GM12878 (cell line): ENCODE data around the gene KCNN3. TPM values are rescaled to one million over a fixed set of nuclear protein-coding genes. Genes with fewer than 3 reads are reported as not detected.

Experiments used
- ATAC-seq: fragments of 200-7000 bp; cut with Tn5 transposase; 3 replicates; pipeline ENCODE4 v1.9.1; 2020; ENCODE audit warnings: mild to moderate bottlenecking, moderate library complexity
- BruUV-seq: library from RNA; stranded (reverse); fragments of 400-500 nt; replicated peaks from 2 replicates; lab custom pipeline; 2021; lab: Mats Ljungman, UMichigan
- CTCF ChIA-PET: fragments of 300-600 bp; sonication (Branson Sonifier 250); formaldehyde crosslinking; extraction: SDS; loops from one replicate; lab custom pipeline; 2021; ENCODE audit warnings: inconsistent platforms; lab: Yijun Ruan, JAX
- POLR2A ChIA-PET: fragments of 350-600 bp; formaldehyde crosslinking; extraction: SDS; loops from one replicate; lab custom pipeline; 2021; ENCODE audit warnings: inconsistent platforms; lab: Charles Lee
- RAD21 ChIA-PET: fragments of 300-600 bp; sonication (Branson Sonifier 250); formaldehyde crosslinking; loops from one replicate; lab custom pipeline; 2023; ENCODE audit warnings: antibody characterized with exemption; ENCODE audit not compliant: unreplicated experiment; lab: Charles Lee
- SMC1A ChIA-PET: fragments of 300-600 bp; sonication (Branson Sonifier 250); formaldehyde crosslinking; loops from one replicate; lab custom pipeline; 2023; ENCODE audit not compliant: unreplicated experiment, uncharacterized antibody; lab: Charles Lee
- DNase-seq: peaks from one replicate; pipeline ENCODE4 v3.0.0-alpha.2; 2011; ENCODE audit warnings: low read depth, low spot score
- FAIRE-seq: peaks from 3 replicates; lab custom pipeline; 2011; peaks lifted over from hg19 to GRCh38; lab: Jason Lieb, UNC
- H2AFZ ChIP-seq: 2 replicates; pipeline ENCODE4 v1.6.0; 2011; ENCODE audit warnings: low read depth, low read length, control low read depth; ENCODE audit not compliant: control insufficient read depth
- H3K27ac ChIP-seq: 2 replicates; pipeline ENCODE4 v1.5.1; 2011; ENCODE audit warnings: control low read depth; ENCODE audit not compliant: control insufficient read depth, insufficient read depth
- H3K27me3 ChIP-seq, 2 experiments: replicated peaks in 1 of 2; 2 replicates each; pipeline versions ENCODE4 v1.6.0 to v1.6.1; 2011; ENCODE audit warnings: low read length in 1 of 2; ENCODE audit not compliant: control insufficient read depth in 2 of 2, insufficient read depth in 2 of 2
- H3K36me3 ChIP-seq, 2 experiments: 2 replicates each; pipeline ENCODE4 v1.5.1; 2011; ENCODE audit warnings: low read length in 1 of 2; ENCODE audit not compliant: control insufficient read depth in 2 of 2, insufficient read depth in 2 of 2
- H3K4me1 ChIP-seq: 2 replicates; pipeline ENCODE4 v1.6.1; 2011; ENCODE audit warnings: mild to moderate bottlenecking, low read length, moderate library complexity, mixed read lengths; ENCODE audit not compliant: control insufficient read depth, insufficient read depth
- H3K4me2 ChIP-seq: 2 replicates; pipeline ENCODE4 v1.6.0; 2011; ENCODE audit warnings: control low read depth; ENCODE audit not compliant: control insufficient read depth, insufficient read depth
- H3K4me3 ChIP-seq: fragments of 200-600 bp; sonication (generic); 2 replicates; pipeline ENCODE4 v1.5.1; 2016
- H3K79me2 ChIP-seq: 2 replicates; pipeline ENCODE4 v1.6.0; 2011; ENCODE audit warnings: low read length; ENCODE audit not compliant: control insufficient read depth, insufficient read depth
- H3K9ac ChIP-seq: 2 replicates; pipeline ENCODE4 v1.8.0; 2011; ENCODE audit warnings: low read length, control low read depth, mixed read lengths; ENCODE audit not compliant: control insufficient read depth, insufficient read depth
- H3K9me3 ChIP-seq: replicated peaks from 3 replicates; pipeline ENCODE4 v1.5.1; 2011; ENCODE audit warnings: mild to moderate bottlenecking, low read length; ENCODE audit not compliant: control insufficient read depth, insufficient read depth
- H4K20me1 ChIP-seq: 2 replicates; pipeline ENCODE4 v1.6.0; 2011; ENCODE audit not compliant: control insufficient read depth, insufficient read depth
- PKNOX1 ChIP-seq: fragments of 450-650 bp; IDR thresholded peaks from 2 replicates; pipeline ENCODE4 v1.6.1; 2016; ENCODE audit warnings: mild to moderate bottlenecking
- SP1 ChIP-seq: IDR thresholded peaks from one replicate; pipeline ENCODE4 v1.6.1; 2011; ENCODE audit warnings: low read depth, low read length
- SREBF1 ChIP-seq: IDR thresholded peaks from 2 replicates; pipeline ENCODE4 v1.6.1; 2012; ENCODE audit warnings: mild to moderate bottlenecking, low read length
- WGBS: methylation state at CpG from one replicate; pipeline ENCODE4 v1.1.6; 2016; ENCODE audit warnings: low lambda C conversion rate; ENCODE audit not compliant: insufficient replicate concordance, insufficient coverage; ENCODE audit errors: missing lambda C conversion rate; 5-methylcytosine and 5-hydroxymethylcytosine counted together
- in situ Hi-C: fragments of 300-500 bp; cut with MboI; formaldehyde crosslinking; loops from 9 replicates; pipeline ENCODE4 v1.14.3; 2018; ENCODE audit warnings: mixed read lengths
- intact Hi-C: fragments of 100-400 bp; cut with micrococcal nuclease; formaldehyde crosslinking; loops from one replicate; pipeline ENCODE4 v1.14.2; 2022; ENCODE audit not compliant: unreplicated experiment
- polyA plus RNA-seq, 11 experiments: library from polyadenylated mRNA; depleted of rRNA in 4 of 11; unstranded in 6 of 11; stranded (reverse) in 5 of 11; fragments of >200 nt; fragmentation: Nextera tagmentation in 4 of 11; fragmentation: Illumina TruSeq in 1 of 11; extraction: Ambion mirVana in 4 of 11; extraction: Trizol in 1 of 11; gene quantifications; 1 replicate in 1 of 11; 2 replicates in 10 of 11; pipeline versions ENCODE4 v1.2.1 to v1.2.3, GENCODE V29; 2011 to 2016; ENCODE audit warnings: inconsistent platforms in 2 of 11, missing spikeins in 2 of 11, low read depth in 1 of 11
- total RNA-seq, 4 experiments: library from RNA; depleted of rRNA in 3 of 4; stranded (reverse); fragments of >200 nt in 3 of 4; fragmentation: Illumina TruSeq in 1 of 4; extraction: Trizol in 1 of 4; gene quantifications; 2 replicates each; pipeline versions ENCODE4 v1.2.1 to v1.2.3, GENCODE V29; 2013 to 2021
- TF ChIP-seq, protein P1 (sequence below): fragments of 450-650 bp; formaldehyde crosslinking; IDR thresholded peaks from 2 replicates; pipeline ENCODE4 v1.4.0; 2020; ENCODE audit warnings: mild to moderate bottlenecking, moderate library complexity

The KCNN3 gene
- total and polyA plus RNA-seq, 10 of the 15 experiments (the other 5 are each of a cell fraction or from before 2014, with no cell fraction given) = 3.5 to 26.4 (median 14.9) TPM

GRCh38 chr1:154773551-154773950 is 96.5 kb downstream of the KCNN3 start:
- in situ Hi-C loops (no loop called here), intact Hi-C loops (loop anchor here (5.0 kb wide), 1 partner anchor 104 kb away; no protein-coding TSS in a partner anchor)
- CTCF ChIA-PET = interaction anchor here (1.3 kb wide), 1 partner anchor 18 kb away, joined by 3 read pairs; no protein-coding TSS in a partner anchor
- 73% methylated on average over 2 of the region's 2 CpGs for WGBS
- BruUV-seq = no TSS peak
- Histone ChIP-seq H3K27me3 (no peaks in the 10 kb centered on the region), H4K20me1 (no peaks in the 10 kb centered on the region), H3K27ac (peak overlapping the region; percentile 15; the same call in 1 of the 2 replicates), H3K4me3 (no peak overlapping the region), H3K79me2 (no peaks in the 10 kb centered on the region; the same call in 1 of the 2 replicates), H3K36me3 (peaks cover 4 to 9% of the 10 kb centered on the region in 2 experiments; a peak in 3 of 4 replicates), H3K9ac (no peak overlapping the region), H3K4me2 (no peak overlapping the region), H3K4me1 (peaks cover 24% of the 10 kb centered on the region), H3K9me3 (no peaks in the 10 kb centered on the region), H2AFZ (no peak overlapping the region)
- POLR2A ChIA-PET = interaction anchor here (0.6 to 1.2 kb wide), 3 partner anchors 18 to 69 kb away, joined by 3 to 4 read pairs (median 3); no protein-coding TSS in a partner anchor
- ATAC-seq (no peak), DNase-seq (no peak), FAIRE-seq (no peak)
- SMC1A ChIA-PET = interaction anchor here (0.8 to 1.6 kb wide), 4 partner anchors 89 to 105 kb away, joined by 3 to 7 read pairs (median 3); no protein-coding TSS in a partner anchor
- TF ChIP-seq SREBF1 (no peak), SP1 (no peak), PKNOX1 (no peak)
- TF ChIP-seq, protein P1, sequence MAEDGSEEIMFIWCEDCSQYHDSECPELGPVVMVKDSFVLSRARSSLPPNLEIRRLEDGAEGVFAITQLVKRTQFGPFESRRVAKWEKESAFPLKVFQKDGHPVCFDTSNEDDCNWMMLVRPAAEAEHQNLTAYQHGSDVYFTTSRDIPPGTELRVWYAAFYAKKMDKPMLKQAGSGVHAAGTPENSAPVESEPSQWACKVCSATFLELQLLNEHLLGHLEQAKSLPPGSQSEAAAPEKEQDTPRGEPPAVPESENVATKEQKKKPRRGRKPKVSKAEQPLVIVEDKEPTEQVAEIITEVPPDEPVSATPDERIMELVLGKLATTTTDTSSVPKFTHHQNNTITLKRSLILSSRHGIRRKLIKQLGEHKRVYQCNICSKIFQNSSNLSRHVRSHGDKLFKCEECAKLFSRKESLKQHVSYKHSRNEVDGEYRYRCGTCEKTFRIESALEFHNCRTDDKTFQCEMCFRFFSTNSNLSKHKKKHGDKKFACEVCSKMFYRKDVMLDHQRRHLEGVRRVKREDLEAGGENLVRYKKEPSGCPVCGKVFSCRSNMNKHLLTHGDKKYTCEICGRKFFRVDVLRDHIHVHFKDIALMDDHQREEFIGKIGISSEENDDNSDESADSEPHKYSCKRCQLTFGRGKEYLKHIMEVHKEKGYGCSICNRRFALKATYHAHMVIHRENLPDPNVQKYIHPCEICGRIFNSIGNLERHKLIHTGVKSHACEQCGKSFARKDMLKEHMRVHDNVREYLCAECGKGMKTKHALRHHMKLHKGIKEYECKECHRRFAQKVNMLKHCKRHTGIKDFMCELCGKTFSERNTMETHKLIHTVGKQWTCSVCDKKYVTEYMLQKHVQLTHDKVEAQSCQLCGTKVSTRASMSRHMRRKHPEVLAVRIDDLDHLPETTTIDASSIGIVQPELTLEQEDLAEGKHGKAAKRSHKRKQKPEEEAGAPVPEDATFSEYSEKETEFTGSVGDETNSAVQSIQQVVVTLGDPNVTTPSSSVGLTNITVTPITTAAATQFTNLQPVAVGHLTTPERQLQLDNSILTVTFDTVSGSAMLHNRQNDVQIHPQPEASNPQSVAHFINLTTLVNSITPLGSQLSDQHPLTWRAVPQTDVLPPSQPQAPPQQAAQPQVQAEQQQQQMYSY (CRISPR knock-in tag) = no peak
- RAD21 ChIA-PET = interaction anchor here (0.6 to 4.0 kb wide), 4 partner anchors 18 to 105 kb away, joined by 4 to 17 read pairs (median 10); no protein-coding TSS in a partner anchor
